ENCODE measurements around the gene COL9A2.

DNA sequence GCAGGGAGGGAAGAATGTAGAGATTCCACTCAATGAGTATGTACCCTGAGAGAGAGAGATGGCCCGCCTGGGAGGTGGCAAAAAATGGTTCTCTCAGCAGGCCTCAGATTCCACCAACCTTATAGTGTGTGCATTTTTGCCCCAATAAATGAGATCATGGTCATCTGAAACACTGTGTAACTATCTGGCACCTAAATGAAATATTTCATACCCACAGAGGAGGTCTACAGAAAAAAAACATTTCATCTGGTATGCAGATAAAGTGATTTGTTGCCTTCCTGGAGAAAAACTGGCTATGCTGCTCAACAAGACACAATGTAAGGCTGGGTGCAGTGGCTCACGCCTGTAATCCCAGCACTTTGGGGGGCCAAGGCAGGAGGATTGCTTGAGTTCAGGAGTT lies 64.5 kb downstream of the COL9A2 start:
- TF ChIP-seq, protein P1, sequence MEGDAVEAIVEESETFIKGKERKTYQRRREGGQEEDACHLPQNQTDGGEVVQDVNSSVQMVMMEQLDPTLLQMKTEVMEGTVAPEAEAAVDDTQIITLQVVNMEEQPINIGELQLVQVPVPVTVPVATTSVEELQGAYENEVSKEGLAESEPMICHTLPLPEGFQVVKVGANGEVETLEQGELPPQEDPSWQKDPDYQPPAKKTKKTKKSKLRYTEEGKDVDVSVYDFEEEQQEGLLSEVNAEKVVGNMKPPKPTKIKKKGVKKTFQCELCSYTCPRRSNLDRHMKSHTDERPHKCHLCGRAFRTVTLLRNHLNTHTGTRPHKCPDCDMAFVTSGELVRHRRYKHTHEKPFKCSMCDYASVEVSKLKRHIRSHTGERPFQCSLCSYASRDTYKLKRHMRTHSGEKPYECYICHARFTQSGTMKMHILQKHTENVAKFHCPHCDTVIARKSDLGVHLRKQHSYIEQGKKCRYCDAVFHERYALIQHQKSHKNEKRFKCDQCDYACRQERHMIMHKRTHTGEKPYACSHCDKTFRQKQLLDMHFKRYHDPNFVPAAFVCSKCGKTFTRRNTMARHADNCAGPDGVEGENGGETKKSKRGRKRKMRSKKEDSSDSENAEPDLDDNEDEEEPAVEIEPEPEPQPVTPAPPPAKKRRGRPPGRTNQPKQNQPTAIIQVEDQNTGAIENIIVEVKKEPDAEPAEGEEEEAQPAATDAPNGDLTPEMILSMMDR (IDR thresholded peaks at IDR 0.05), result no peak
- no peak for TF ChIP-seq POLR2A (IDR thresholded peaks at IDR 0.05)
